ENCODE measurements around the gene HS1BP3.

The HS1BP3 gene

DNA sequence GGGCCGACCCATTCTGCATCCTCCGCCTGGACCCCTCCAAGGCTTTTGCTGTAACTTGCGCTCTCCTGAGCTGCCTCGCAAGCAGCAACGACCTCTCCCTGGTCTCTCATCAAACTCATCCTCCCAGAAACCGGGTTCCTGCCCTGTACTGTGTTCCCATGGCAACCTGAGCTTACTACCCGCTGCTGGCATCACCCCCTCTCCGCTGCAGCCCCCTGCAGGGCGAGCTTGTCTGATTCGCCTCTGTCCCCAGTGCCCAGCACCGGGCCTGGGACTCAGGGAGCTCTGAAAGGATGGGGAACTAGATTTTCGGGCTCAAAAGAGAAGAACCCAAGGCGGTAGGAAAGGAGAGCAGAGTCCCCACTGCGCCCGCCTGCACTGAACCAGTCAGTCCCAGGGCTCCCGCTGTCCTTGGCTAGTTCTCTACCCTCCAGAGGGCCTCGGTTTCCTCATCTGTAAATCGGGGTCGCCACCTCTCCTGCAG lies 463 bp downstream of the HS1BP3 start:
- Histone ChIP-seq H3F3A (ENCODE audit: control insufficient read depth, insufficient read depth) (no peaks in the 10 kb centered on the region), H3K79me2 (ENCODE audit: control insufficient read depth, low read length) (peaks cover 3% of the 10 kb centered on the region; the same call in 1 of the 2 replicates), H3K9me2 (replicated peaks; ENCODE audit: control insufficient read depth, low read length) (no peaks in the 10 kb centered on the region), H3K27me3 (ENCODE audit: control insufficient read depth, low read length) (peaks cover 3% of the 10 kb centered on the region; the same call in 1 of the 2 replicates), H3K4me1 (ENCODE audit: control insufficient read depth, low read length) (peaks cover 21% of the 10 kb centered on the region), H3K4me3 (ENCODE audit: low read length) (peak overlapping the region; percentile 87), H4K20me1 (ENCODE audit: control insufficient read depth, insufficient read depth, low read depth, low read length) (no peaks in the 10 kb centered on the region), H3K27ac (ENCODE audit: low read depth, low read length) (no peak overlapping the region), H3K36me3 (ENCODE audit: control insufficient read depth, low read length) (no peaks in the 10 kb centered on the region), H3K9me3 (ENCODE audit: control insufficient read depth, insufficient read depth, low read length) (no peaks in the 10 kb centered on the region), H3K4me2 (ENCODE audit: low read length) (peak overlapping the region; percentile 97)
- TF ChIP-seq CTCF (IDR thresholded peaks at IDR 0.05; ENCODE audit: low read depth, low read length, poor library complexity, severe bottlenecking) (no peak), EZH2phosphoT487 (IDR thresholded peaks at IDR 0.05; ENCODE audit: borderline replicate concordance, low read length) (no peak)

DNA sequence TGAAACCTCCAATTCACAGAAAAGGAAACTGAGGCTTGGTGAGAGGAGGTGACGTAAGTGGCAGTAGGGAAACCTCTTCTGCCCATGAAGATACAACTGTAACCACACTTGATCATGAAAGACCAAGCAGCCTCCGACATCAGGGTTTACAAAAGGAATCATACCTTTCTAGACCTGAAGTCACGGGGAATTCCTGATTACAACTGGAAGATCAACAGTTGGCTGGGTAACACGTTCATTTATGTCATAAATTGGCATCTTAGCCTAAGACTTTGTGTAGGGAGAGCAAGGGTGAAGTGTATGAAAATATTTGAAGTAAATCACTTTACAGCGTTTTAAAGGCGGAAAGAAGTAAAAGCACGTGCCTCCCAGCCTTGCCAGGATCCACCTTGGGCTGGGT lies 922 bp downstream of the HS1BP3 start:
- H3F3A ChIP-seq (ENCODE audit: control insufficient read depth, insufficient read depth), result no peaks in the 10 kb centered on the region
- H4K20me1 ChIP-seq (ENCODE audit: control insufficient read depth, insufficient read depth, low read depth, low read length), result no peaks in the 10 kb centered on the region
- peak overlapping the region; percentile 87 for H3K4me3 ChIP-seq (ENCODE audit: low read length)
- H3K27ac ChIP-seq (ENCODE audit: low read depth, low read length), result no peak overlapping the region
- peaks cover 3% of the 10 kb centered on the region; the same call in 1 of the 2 replicates for H3K79me2 ChIP-seq (ENCODE audit: control insufficient read depth, low read length)
- H3K4me1 ChIP-seq (ENCODE audit: control insufficient read depth, low read length), result peaks cover 21% of the 10 kb centered on the region
- H3K9me3 ChIP-seq (ENCODE audit: control insufficient read depth, insufficient read depth, low read length), result no peaks in the 10 kb centered on the region
- H3K4me2 ChIP-seq (ENCODE audit: low read length), result peak overlapping the region; percentile 97
- H3K36me3 ChIP-seq (ENCODE audit: control insufficient read depth, low read length), result no peaks in the 10 kb centered on the region
- TF ChIP-seq EZH2phosphoT487 (IDR thresholded peaks at IDR 0.05; ENCODE audit: borderline replicate concordance, low read length), result no peak
- H3K27me3 ChIP-seq (ENCODE audit: control insufficient read depth, low read length), result 0 out of 2 replicates have a peak, but pooled peaks cover 3% of the 10 kb centered on the region
- H3K9me2 ChIP-seq (replicated peaks; ENCODE audit: control insufficient read depth, low read length), result no peaks in the 10 kb centered on the region

DNA sequence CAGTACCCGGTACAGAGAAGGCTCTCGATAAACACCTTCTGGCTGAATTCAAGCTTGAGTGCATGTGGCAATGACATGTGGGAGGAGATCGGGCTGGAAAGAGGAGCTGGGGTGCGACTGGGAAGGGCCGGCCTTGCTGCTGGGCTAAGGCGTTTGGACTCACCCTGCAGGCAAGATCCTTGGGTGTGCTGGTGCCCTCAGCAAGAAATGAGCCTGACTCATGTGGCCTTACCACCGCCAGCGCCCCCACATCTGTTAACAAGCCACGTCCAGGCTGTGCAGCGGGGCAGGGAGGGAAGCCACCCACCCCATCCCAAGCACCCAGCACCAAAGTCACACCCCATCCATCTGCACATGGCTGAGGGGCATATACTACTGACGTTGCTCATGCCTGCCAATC lies 1.3 kb downstream of the HS1BP3 start:
- TF ChIP-seq CTCF (IDR thresholded peaks at IDR 0.05; ENCODE audit: low read depth, low read length, poor library complexity, severe bottlenecking) (no peak), EZH2phosphoT487 (IDR thresholded peaks at IDR 0.05; ENCODE audit: borderline replicate concordance, low read length) (no peak)
- no peaks in the 10 kb centered on the region for H4K20me1 ChIP-seq (ENCODE audit: control insufficient read depth, insufficient read depth, low read depth, low read length)
- H3K4me2 ChIP-seq (ENCODE audit: low read length), result peak overlapping the region; percentile 97
- no peaks in the 10 kb centered on the region for H3K9me3 ChIP-seq (ENCODE audit: control insufficient read depth, insufficient read depth, low read length)
- H3F3A ChIP-seq (ENCODE audit: control insufficient read depth, insufficient read depth), result no peaks in the 10 kb centered on the region
- H3K27me3 ChIP-seq (ENCODE audit: control insufficient read depth, low read length), result 0 out of 2 replicates have a peak, but pooled peaks cover 3% of the 10 kb centered on the region
- H3K4me3 ChIP-seq (ENCODE audit: low read length), result no peak overlapping the region
- no peak overlapping the region for H3K27ac ChIP-seq (ENCODE audit: low read depth, low read length)
- H3K79me2 ChIP-seq (ENCODE audit: control insufficient read depth, low read length), result peaks cover 3% of the 10 kb centered on the region; the same call in 1 of the 2 replicates
- no peaks in the 10 kb centered on the region for H3K36me3 ChIP-seq (ENCODE audit: control insufficient read depth, low read length)
- H3K4me1 ChIP-seq (ENCODE audit: control insufficient read depth, low read length), result peaks cover 21% of the 10 kb centered on the region
- no peaks in the 10 kb centered on the region for H3K9me2 ChIP-seq (replicated peaks; ENCODE audit: control insufficient read depth, low read length)

- H4K20me1 ChIP-seq (ENCODE audit: control insufficient read depth, insufficient read depth, low read depth, low read length), result no peaks in the 10 kb centered on the region
Observed at GRCh38 chr2:20648831-20649230, 2.1 kb downstream of the HS1BP3 start.

More at GRCh38 chr2:20648831-20649230, 2.1 kb downstream of the HS1BP3 start:
- no peaks in the 10 kb centered on the region for H3K9me3 ChIP-seq (ENCODE audit: control insufficient read depth, insufficient read depth, low read length)
- H3F3A ChIP-seq (ENCODE audit: control insufficient read depth, insufficient read depth), result no peaks in the 10 kb centered on the region
- 0 out of 2 replicates have a peak, but pooled peaks cover 3% of the 10 kb centered on the region for H3K27me3 ChIP-seq (ENCODE audit: control insufficient read depth, low read length)
- H3K4me3 ChIP-seq (ENCODE audit: low read length), result no peak overlapping the region
- H3K36me3 ChIP-seq (ENCODE audit: control insufficient read depth, low read length), result no peaks in the 10 kb centered on the region
- H3K4me1 ChIP-seq (ENCODE audit: control insufficient read depth, low read length), result peaks cover 21% of the 10 kb centered on the region
- no peak overlapping the region for H3K27ac ChIP-seq (ENCODE audit: low read depth, low read length)
- peaks cover 3% of the 10 kb centered on the region; the same call in 1 of the 2 replicates for H3K79me2 ChIP-seq (ENCODE audit: control insufficient read depth, low read length)
- TF ChIP-seq EZH2phosphoT487 (IDR thresholded peaks at IDR 0.05; ENCODE audit: borderline replicate concordance, low read length) (no peak), CTCF (IDR thresholded peaks at IDR 0.05; ENCODE audit: low read depth, low read length, poor library complexity, severe bottlenecking) (no peak)
- H3K4me2 ChIP-seq (ENCODE audit: low read length), result no peak overlapping the region
- no peaks in the 10 kb centered on the region for H3K9me2 ChIP-seq (replicated peaks; ENCODE audit: control insufficient read depth, low read length)

All from DOHH2 (cell line).